ENCODE results near the gene TREM2. TPM values are rescaled to one million over a fixed set of nuclear protein-coding genes. Genes with fewer than 3 reads are reported as not detected.
A peak's percentile ranks its signal among the peaks of the same experiment; 100 is the strongest.

TREM2 gene
- total and polyA plus RNA-seq, 10 of the 15 experiments (the other 5 are each of a cell fraction or from before 2014, with no cell fraction given), result not detected

DNA sequence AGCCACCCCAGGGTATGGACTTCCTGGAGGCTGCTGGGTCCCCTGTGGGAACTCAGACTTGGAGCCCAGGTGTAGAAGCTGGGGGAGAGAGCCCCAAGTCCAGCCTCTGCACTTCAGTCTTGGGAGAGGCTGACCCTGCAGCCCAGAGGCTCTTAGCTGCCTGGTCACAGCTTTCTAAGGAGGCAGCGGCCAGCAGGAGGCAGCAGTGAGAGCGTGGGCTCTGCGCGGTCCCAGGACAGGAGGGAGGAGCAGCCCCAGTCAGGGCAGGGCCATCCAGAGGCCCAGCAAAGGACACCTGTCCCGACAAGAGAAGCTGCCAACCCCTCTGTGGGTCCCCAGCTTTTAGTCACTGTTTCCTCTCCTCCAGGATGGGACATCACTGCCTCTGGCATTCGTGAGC lies 28.7 kb upstream of the TREM2 start:
- WGBS (ENCODE audit: insufficient coverage, insufficient replicate concordance, low lambda C conversion rate, missing lambda C conversion rate), result 26% methylated on average over 6 of the region's 6 CpGs
- ChIA-PET POLR2A (interaction anchor here (0.6 kb wide), 1 partner anchor 1614 kb away, joined by 3 read pairs; no protein-coding TSS in a partner anchor), SMC1A (ENCODE audit: uncharacterized antibody, unreplicated experiment) (interaction anchor here (0.7 to 1.2 kb wide), 5 partner anchors 9 to 128 kb away, joined by 3 to 4 read pairs (median 3); partner anchors contain the start of gene TREML2), RAD21 (ENCODE audit: unreplicated experiment) (interaction anchor here (1.1 to 1.3 kb wide), 3 partner anchors 87 to 129 kb away, joined by 3 to 4 read pairs (median 3); no protein-coding TSS in a partner anchor), CTCF (interaction anchor here (0.9 to 1.6 kb wide), 10 partner anchors 9 to 271 kb away, joined by 3 to 7 read pairs (median 4); no protein-coding TSS in a partner anchor)
- intact Hi-C loops (cut with micrococcal nuclease; ENCODE audit: unreplicated experiment), result loop anchor here (5.0 kb wide), 1 partner anchor 126 kb away; no protein-coding TSS in a partner anchor
- ATAC-seq (peak; percentile 83), DNase-seq (ENCODE audit: low read depth, low spot score) (no peak), FAIRE-seq (no peak)
- H3K9ac ChIP-seq (ENCODE audit: control insufficient read depth, insufficient read depth, low read length), result no peak overlapping the region
- no peaks in the 10 kb centered on the region for H4K20me1 ChIP-seq (ENCODE audit: control insufficient read depth, insufficient read depth)
- no peak overlapping the region for H2AFZ ChIP-seq (ENCODE audit: control insufficient read depth, low read depth, low read length)
- in situ Hi-C loops (cut with MboI), result no loop called here
- H3K27ac ChIP-seq (ENCODE audit: control insufficient read depth, insufficient read depth), result no peak overlapping the region
- H3K4me3 ChIP-seq, result no peak overlapping the region
- peaks cover 0 to 4% of the 10 kb centered on the region in 2 experiments; a peak in 2 of 4 replicates for H3K36me3 ChIP-seq (ENCODE audit: control insufficient read depth in 2 of 2, insufficient read depth in 2 of 2, low read length in 1 of 2)
- H3K27me3 ChIP-seq (replicated peaks in 1 of 2; ENCODE audit: control insufficient read depth in 2 of 2, insufficient read depth in 2 of 2, low read length in 1 of 2), result no peaks in the 10 kb centered on the region; a peak in 1 of 4 replicates
- no peaks in the 10 kb centered on the region for H3K79me2 ChIP-seq (ENCODE audit: control insufficient read depth, insufficient read depth, low read length)
- H3K9me3 ChIP-seq (replicated peaks; ENCODE audit: control insufficient read depth, insufficient read depth, low read length), result peaks cover 17% of the 10 kb centered on the region
- no peak overlapping the region for H3K4me2 ChIP-seq (ENCODE audit: control insufficient read depth, insufficient read depth)
- no TSS peak for BruUV-seq (replicated peaks)
- no peaks in the 10 kb centered on the region for H3K4me1 ChIP-seq (ENCODE audit: control insufficient read depth, insufficient read depth, low read length)
- TF ChIP-seq JUND (IDR thresholded peaks at IDR 0.05; ENCODE audit: low read depth, low read length) (no peak), EGR1 (IDR thresholded peaks at IDR 0.05; ENCODE audit: borderline replicate concordance in 1 of 2, low read depth in 2 of 2, low read length in 2 of 2) (no peak), RCOR1 (conservative IDR thresholded peaks at IDR 0.05; ENCODE audit: low read depth, low read length) (no peak), MYC (IDR thresholded peaks at IDR 0.05; ENCODE audit: insufficient read depth, insufficient read length, insufficient replicate concordance, low read length, severe bottlenecking) (no peak), BRCA1 (IDR thresholded peaks at IDR 0.05; ENCODE audit: low read depth, low read length) (no peak), RAD21 (IDR thresholded peaks at IDR 0.05; ENCODE audit: insufficient read depth, low read depth, low read length) (peak; percentile 48), SPI1 (IDR thresholded peaks at IDR 0.05; ENCODE audit: borderline replicate concordance, insufficient read depth, low read depth, low read length) (no peak), MTA3 (IDR thresholded peaks at IDR 0.05; ENCODE audit: borderline replicate concordance, low read length) (no peak), STAT1 (conservative IDR thresholded peaks at IDR 0.05) (no peak)
- TF ChIP-seq, protein P1, sequence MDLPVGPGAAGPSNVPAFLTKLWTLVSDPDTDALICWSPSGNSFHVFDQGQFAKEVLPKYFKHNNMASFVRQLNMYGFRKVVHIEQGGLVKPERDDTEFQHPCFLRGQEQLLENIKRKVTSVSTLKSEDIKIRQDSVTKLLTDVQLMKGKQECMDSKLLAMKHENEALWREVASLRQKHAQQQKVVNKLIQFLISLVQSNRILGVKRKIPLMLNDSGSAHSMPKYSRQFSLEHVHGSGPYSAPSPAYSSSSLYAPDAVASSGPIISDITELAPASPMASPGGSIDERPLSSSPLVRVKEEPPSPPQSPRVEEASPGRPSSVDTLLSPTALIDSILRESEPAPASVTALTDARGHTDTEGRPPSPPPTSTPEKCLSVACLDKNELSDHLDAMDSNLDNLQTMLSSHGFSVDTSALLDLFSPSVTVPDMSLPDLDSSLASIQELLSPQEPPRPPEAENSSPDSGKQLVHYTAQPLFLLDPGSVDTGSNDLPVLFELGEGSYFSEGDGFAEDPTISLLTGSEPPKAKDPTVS (IDR thresholded peaks at IDR 0.05; ENCODE audit: low read depth, low read length), result no peak
- TF ChIP-seq, protein P2, sequence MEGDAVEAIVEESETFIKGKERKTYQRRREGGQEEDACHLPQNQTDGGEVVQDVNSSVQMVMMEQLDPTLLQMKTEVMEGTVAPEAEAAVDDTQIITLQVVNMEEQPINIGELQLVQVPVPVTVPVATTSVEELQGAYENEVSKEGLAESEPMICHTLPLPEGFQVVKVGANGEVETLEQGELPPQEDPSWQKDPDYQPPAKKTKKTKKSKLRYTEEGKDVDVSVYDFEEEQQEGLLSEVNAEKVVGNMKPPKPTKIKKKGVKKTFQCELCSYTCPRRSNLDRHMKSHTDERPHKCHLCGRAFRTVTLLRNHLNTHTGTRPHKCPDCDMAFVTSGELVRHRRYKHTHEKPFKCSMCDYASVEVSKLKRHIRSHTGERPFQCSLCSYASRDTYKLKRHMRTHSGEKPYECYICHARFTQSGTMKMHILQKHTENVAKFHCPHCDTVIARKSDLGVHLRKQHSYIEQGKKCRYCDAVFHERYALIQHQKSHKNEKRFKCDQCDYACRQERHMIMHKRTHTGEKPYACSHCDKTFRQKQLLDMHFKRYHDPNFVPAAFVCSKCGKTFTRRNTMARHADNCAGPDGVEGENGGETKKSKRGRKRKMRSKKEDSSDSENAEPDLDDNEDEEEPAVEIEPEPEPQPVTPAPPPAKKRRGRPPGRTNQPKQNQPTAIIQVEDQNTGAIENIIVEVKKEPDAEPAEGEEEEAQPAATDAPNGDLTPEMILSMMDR (IDR thresholded peaks at IDR 0.05 in 2 of 3, conservative IDR thresholded peaks at IDR 0.05 in 1 of 3; ENCODE audit: control insufficient read depth in 2 of 3, extremely low read depth in 1 of 3, insufficient read depth in 1 of 3, low read depth in 3 of 3, low read length in 3 of 3), result peak; percentile 40 to 67 (median 61); a peak in 5 of 6 replicates
- TF ChIP-seq, protein P3, sequence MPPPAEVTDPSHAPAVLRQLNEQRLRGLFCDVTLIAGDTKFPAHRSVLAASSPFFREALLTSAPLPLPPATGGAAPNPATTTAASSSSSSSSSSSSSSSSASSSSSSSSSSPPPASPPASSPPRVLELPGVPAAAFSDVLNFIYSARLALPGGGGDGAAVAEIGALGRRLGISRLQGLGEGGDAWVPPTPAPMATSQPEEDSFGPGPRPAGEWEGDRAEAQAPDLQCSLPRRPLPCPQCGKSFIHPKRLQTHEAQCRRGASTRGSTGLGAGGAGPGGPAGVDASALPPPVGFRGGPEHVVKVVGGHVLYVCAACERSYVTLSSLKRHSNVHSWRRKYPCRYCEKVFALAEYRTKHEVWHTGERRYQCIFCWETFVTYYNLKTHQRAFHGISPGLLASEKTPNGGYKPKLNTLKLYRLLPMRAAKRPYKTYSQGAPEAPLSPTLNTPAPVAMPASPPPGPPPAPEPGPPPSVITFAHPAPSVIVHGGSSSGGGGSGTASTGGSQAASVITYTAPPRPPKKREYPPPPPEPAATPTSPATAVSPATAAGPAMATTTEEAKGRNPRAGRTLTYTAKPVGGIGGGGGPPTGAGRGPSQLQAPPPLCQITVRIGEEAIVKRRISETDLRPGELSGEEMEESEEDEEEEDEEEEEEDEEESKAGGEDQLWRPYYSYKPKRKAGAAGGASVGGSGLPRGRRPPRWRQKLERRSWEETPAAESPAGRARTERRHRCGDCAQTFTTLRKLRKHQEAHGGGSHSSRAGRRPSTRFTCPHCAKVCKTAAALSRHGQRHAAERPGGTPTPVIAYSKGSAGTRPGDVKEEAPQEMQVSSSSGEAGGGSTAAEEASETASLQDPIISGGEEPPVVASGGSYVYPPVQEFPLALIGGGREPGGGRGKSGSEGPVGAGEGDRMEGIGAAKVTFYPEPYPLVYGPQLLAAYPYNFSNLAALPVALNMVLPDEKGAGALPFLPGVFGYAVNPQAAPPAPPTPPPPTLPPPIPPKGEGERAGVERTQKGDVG (CRISPR knock-in tag; IDR thresholded peaks at IDR 0.05), result no peak
